CD4-positive, alpha-beta T cell treated with Interleukin-2 at 100 ng/mL for 4 hours (primary cell): ENCODE results near the gene FRMD4A.
"Not testable (repeated sequence)": the region's sequence is repeated elsewhere in the genome, so short reads cannot be mapped to it uniquely, and the experiment has no call there.

ENCODE experiments used
- DNase-seq: peaks from one replicate; pipeline ENCODE4 v3.0.0-alpha.2; 2020; ENCODE audit warnings: low spot score

FRMD4A gene

DNA sequence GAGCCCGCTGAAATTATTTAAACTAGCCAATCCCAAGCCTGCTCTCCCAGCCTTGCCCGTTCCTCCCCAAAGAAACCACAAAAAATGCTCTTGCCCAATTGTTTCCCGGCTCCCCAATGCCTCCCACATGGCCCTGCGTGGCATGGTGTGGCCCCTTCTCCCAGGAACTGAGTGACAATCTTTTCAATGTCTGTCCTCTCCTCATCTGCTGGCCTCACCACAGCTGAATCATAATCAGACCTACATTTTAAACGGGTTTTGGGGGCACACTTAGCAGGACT lies 542.5 kb downstream of the FRMD4A start:
- DNase-seq, result no peak

- peak; percentile 90 for DNase-seq
Measured at GRCh38 chr10:13787015-13787421, 543.7 kb downstream of the FRMD4A start.

DNA sequence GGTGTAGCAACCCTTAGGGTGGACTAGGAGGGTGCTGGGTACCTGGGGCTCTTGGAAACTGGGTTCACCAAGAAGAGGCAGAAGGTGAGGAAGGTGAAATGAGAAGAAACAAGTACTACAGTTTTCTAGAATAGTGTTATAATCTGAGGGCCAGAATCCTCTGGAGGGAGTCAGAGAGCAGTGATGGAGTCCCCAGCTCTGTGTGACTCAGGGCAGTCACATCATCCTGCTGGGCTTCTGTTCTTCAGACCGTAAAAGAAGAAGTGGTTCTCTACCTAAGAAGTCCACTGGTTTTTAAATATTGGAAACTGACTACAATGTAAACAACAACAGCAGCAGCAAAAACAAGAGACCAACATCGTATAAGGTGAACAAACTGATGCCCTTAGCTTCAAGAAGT lies 546.7 kb downstream of the FRMD4A start:
- DNase-seq, result peak; percentile 76

DNA sequence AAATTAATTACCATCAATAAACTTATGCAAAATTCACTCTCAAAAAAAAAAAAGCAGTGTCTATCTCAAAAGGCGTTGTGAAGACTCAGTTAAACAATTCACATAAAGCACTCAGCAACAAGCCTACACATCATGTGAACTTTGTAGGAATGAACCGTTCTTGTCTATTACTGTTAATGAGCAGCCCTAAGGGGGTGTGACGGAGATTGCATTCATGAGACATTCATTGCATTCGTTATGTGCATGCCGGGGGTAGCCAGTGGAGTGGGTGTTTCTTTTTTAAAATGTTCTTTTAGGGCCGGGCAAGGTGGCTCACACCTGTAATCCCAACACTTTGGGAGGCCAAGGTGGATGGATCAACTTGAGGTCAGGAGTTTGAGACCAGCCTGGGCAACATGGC lies 551.0 kb downstream of the FRMD4A start:
- DNase-seq, result no peak

DNA sequence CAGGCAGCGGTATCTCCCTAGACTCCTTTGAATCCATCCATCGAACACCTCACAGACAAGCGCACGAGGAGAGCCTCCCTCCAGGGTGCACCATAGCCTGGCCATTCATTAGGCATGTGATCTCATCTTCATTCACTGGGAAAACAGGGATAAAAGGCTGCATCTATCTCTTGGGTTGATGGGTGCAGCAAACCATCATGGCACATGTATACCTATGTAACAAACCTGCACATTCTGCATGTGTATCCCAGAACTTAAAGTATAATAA lies 552.1 kb downstream of the FRMD4A start:
- DNase-seq, result not testable (repeated sequence)

GRCh38 chr10:13776861-13777311 lies 553.8 kb downstream of the FRMD4A start:
- DNase-seq, result no peak

DNA sequence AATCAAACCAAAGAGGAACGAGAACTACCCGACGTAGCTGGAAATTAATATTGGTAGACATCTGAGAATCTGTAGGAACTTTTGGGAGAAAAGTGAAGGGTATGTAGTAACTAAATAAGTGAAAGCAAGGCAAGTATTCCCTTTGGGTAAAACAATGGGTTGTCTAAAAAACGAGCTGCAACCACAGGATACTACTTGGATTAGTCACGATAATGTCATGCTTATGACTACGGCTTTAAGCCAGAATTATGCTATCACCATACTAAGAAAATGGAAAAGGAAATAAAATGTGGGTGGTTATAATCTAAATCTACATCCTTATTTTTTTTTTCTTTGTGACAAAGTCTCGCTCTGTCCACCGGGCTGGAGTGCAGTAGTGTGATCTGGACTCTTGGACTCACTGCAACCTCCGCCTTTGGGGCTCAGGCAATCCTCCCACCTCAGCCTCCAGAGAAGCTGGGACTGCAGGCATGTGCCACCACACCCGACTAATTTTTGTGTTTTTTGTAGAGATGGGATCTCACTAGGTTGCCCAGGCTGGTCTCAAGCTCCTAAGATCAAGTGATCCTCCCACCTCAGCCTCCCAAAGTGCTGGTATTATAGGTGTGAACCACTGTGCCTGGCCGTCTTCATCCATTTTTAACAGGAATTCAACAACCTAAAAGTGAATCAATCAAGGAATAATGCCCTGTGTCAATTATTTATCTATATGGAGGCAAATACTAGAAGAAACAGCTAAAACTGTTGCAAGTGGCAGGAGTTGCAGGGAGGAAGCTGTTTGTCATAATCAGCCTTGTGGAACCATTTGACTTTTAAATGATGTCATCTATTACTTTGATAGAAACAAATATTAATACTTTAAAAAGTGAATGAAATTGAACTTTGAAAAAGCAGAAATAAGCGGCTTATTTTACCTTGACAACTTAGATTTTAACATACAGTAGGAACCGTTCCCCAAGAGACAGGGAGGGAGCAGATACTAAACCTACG lies 554.6 kb downstream of the FRMD4A start:
- no peak for DNase-seq

- DNase-seq, result no peak
Measured at GRCh38 chr10:13774303-13774893, 556.3 kb downstream of the FRMD4A start.

- no peak for DNase-seq
Measured at GRCh38 chr10:13773496-13774170, 557.1 kb downstream of the FRMD4A start.

DNA sequence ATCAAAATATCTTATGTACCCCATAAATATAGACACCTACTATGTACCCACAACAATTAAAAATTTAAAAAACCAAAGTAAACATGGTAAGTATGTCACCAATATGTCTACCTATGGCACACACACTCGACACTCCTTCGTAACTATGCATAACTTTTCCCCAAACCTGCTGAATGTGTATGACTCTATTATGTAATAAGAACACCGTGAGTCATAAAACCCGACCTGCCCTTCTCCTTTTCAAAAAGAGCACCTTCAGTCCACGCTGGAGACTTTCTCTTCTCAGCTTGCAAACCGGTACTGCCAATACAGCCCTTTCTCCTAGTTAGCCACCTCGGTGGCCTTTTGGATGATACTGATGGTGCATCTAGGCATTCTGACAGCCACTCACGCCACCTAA lies 557.7 kb downstream of the FRMD4A start:
- DNase-seq, result no peak

- no peak for DNase-seq
Measured at GRCh38 chr10:13771992-13772391, 558.7 kb downstream of the FRMD4A start.

DNA sequence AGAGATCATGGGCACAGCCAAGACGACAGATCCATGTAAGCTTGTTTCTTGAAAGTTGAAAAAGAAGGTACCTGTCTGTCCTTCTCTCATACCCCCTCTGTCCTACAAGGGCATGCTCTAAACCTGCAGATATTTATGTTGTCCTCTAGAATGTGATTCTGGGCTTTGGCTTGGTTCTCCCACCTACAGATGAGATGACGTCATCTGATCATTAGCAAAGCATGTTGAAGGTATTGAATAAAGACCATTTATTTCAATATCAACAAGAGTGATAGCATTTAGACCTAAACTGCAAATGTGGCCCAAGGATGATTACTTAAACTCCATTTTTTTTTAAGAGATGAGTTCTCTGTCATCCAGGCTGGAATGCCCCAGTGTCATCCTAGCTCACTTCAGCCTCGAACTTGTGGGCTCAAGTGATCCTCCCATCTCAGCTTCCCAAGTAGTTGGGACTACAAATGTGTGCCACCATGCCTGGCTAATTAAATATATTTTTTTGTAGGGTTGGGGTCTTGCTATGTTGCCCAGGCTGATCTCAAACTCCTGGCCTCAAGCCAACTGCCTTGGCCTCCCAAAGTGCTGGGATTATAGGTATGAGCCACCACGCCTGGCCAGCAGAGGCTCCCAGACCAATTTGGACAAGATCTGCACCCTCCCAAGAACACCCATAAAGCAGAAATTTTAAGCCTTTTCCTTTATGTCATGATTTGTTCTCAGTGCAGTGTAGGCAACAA lies 559.8 kb downstream of the FRMD4A start:
- DNase-seq, result no peak

GRCh38 chr10:13769946-13770345 lies 560.8 kb downstream of the FRMD4A start:
- DNase-seq, result no peak

DNA sequence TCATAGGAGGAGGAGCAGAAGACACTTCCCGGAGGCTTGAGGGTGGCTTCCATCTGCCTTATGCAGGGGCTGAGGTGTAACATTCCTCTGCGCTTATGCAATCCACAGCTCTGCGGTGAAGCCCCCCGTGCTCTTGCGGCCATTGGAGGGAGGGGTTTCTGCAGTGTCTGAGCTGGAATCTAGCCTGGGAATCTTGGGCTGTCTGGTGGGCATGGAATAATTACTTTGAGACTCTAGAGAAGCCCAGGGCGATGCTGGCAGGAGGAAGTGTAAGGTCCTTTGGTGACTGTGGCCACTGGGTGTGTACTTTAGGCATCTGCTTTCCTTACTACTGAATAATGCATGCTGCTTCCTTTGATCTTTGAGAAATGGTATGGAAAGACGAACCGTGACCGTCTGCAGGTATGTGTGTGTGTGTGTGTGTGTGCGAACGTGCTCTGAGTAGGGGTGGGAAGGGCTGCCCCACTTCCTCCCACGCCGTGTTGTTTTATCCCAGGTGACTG lies 563.0 kb downstream of the FRMD4A start:
- no peak for DNase-seq

GRCh38 chr10:13767148-13767547 lies 563.6 kb downstream of the FRMD4A start:
- not testable (repeated sequence) for DNase-seq

GRCh38 chr10:13765641-13766341 lies 564.9 kb downstream of the FRMD4A start:
- no peak for DNase-seq

- no peak for DNase-seq
Measured at GRCh38 chr10:13761490-13762091, 569.1 kb downstream of the FRMD4A start.

GRCh38 chr10:13759168-13759567 lies 571.6 kb downstream of the FRMD4A start:
- no peak for DNase-seq

GRCh38 chr10:13758756-13759155 lies 572.0 kb downstream of the FRMD4A start:
- no peak for DNase-seq

DNA sequence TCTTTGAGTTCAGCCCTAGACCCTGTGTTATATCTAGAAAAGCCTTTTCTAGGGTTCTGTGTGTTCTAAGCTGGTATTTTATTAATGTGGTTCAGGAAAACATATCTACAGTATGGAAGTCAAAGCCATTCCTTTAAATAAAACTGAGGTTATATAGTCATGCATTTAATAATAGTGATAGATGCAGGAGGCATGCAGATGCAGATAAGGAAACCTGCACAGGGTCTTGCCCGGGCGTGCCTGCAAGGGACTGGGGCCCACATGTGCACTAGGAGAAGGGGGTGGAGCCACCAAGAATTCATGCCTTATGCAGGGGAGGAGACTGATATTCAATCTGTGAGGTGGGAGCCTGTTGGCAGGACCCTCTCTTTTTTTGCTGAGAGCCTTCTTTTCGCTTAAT lies 572.4 kb downstream of the FRMD4A start:
- no peak for DNase-seq

- DNase-seq, result no peak
Measured at GRCh38 chr10:13754277-13754676, 576.4 kb downstream of the FRMD4A start.
